ENCODE data around the gene FBXO38.
A peak's percentile ranks its signal among the peaks of the same experiment; 100 is the strongest.

DNA sequence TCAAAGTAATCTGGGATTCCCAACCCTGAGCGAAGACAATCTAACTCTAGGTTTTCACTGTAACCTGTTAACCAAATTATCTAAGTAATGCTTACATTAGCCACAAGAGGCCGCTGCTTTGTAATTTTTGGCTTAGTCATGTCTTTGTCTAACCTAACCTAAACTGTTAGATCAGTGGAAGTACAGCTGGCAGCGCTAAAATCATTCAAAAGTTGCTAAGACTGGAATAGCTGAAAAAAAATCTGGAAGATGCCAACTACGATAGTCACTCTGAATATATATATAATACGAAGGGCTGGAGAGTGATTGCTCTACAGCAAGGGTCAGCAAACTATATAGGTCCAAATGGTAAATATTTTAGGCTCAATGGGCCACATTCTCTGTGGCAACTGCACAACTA is 60.2 kb downstream of the FBXO38 start:
- TF ChIP-seq, protein P1, sequence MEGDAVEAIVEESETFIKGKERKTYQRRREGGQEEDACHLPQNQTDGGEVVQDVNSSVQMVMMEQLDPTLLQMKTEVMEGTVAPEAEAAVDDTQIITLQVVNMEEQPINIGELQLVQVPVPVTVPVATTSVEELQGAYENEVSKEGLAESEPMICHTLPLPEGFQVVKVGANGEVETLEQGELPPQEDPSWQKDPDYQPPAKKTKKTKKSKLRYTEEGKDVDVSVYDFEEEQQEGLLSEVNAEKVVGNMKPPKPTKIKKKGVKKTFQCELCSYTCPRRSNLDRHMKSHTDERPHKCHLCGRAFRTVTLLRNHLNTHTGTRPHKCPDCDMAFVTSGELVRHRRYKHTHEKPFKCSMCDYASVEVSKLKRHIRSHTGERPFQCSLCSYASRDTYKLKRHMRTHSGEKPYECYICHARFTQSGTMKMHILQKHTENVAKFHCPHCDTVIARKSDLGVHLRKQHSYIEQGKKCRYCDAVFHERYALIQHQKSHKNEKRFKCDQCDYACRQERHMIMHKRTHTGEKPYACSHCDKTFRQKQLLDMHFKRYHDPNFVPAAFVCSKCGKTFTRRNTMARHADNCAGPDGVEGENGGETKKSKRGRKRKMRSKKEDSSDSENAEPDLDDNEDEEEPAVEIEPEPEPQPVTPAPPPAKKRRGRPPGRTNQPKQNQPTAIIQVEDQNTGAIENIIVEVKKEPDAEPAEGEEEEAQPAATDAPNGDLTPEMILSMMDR (IDR thresholded peaks at IDR 0.05; ENCODE audit: low read depth, low read length): peak; percentile 70
- TF ChIP-seq POLR2A (IDR thresholded peaks at IDR 0.05; ENCODE audit: extremely low read depth, insufficient read length): no peak
